GM19099 (cell line): ENCODE data around the gene PROZ.

Experiments used
- POLR2A ChIP-seq: IDR thresholded peaks from 3 replicates; pipeline ENCODE4 v1.6.1; 2011; ENCODE audit warnings: low read depth; ENCODE audit not compliant: insufficient read length; ENCODE audit errors: extremely low read depth

The PROZ gene

GRCh38 chr13:113157206-113157928 lies 1.1 kb upstream of the PROZ start:
- TF ChIP-seq POLR2A, result no peak

GRCh38 chr13:113158946-113159345 lies 498 bp downstream of the PROZ start:
- TF ChIP-seq POLR2A, result no peak

DNA sequence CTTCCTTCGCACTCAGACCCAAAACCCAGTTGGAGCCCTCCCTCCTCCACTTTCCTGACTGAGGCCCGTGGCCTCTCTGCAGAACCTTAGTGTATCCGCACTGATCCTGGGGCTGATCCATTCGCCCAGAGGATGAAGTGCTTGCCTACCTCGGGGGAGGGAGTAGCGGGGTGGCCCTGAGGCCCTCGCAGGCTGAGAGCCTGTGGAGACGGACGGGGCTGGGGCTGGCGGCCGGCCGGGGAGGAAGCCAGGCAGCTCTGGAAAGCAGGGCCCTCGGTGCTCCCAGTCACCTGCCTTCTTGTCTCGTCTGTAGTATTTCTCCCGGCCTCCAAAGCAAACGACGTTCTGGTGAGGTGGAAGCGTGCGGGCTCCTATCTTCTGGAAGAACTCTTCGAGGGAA lies 1.3 kb downstream of the PROZ start:
- no peak for TF ChIP-seq POLR2A

DNA sequence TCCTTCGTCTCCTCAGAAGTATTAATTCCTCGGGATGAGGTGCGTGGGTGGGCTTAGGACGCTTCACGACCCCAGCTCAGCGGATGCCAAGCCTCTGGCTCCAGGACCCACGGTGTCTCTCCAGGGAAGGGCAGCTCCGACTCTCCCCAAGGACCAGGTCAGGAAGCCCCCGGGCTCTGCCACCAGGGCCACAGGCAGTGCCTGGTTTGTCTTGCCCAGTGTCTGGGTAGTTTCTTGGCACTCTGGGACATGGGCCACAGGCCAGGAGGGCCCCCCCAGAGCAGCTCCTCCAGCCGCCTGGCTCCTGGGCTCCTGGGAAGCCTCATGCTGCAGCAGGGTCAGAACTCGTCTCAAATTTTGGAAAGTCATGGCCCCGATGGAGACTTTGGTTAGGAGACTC lies 2.5 kb downstream of the PROZ start:
- TF ChIP-seq POLR2A, result no peak

GRCh38 chr13:113161433-113161832 lies 3.0 kb downstream of the PROZ start:
- no peak for TF ChIP-seq POLR2A

DNA sequence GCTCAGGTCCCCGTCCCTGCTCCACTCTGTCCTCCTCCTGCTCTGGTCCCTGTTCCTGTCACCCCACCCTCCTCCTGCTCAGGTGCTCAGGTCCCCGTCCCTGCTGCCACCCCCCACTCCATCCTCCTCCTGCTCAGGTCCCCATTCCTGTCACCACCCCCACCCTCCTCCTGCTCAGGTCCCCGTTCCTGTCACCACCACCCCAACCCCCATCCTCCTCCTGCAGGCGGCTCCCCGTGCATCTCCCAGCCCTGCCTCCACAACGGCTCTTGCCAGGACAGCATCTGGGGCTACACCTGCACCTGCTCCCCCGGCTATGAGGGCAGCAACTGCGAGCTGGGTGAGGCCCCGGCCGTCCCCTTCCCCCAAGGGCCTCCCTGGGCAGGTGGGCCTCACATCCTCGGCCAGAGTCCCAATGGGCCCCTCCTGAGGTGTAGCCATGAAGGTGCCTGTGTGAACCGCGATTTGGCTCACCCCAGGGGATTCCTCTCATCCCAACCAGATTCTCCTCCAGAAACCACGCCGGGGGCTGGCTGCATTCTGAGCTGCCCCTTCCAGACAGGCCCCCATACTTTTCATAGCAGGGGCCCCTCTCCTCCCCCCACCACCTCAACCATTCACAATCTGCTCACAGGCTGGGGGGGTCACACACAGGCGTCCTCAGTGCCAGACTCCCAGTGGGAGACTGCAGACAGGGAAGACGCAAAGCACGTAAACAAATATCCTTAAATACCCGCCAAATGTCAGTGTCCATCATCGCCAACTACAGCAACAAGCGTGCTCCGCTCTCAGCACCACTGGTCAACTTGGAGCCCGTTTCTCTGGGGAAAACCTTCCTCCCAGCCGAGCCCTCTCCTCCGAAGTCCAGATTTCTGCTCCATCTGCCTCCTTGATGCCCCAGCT lies 4.6 kb downstream of the PROZ start:
- no peak for TF ChIP-seq POLR2A

DNA sequence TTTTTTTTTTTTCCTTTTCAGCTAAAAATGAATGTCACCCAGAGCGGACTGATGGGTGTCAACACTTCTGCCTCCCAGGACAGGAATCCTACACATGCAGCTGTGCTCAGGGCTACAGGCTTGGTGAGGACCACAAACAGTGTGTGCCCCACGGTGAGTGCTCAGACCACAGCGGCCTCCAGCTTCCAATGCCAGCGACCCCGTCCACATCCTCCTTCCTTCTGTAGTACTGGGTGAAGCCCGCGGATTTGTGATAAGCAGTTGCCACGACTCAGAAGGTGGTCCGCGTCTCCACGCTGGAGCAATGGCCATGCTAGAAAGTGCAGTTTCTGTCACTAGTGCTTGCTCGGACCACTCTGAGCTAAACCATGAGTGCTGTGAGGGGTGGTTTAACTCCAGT lies 6.0 kb downstream of the PROZ start:
- TF ChIP-seq POLR2A, result no peak

- TF ChIP-seq POLR2A, result no peak
Measured at GRCh38 chr13:113166266-113166665, 7.8 kb downstream of the PROZ start.

GRCh38 chr13:113166681-113167080 lies 8.2 kb downstream of the PROZ start:
- TF ChIP-seq POLR2A, result no peak

DNA sequence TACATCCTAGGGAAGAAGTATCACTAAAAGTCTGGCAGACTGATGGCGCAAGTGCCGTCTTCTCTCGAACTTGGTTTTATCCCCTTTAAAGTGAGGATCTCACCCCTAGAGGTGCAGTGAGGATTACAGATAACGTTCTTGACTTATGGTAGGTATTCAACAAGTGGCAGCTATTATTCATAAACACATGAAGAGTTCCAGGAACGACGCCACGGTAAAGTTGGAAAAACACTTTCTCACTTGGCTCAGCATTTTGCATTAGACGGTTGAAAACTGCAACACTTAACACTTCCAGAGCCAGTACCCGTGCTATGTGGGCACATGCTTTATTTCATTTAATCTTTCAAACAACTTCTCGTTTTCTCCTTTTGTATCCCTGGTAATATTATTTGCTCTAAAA lies 8.7 kb downstream of the PROZ start:
- TF ChIP-seq POLR2A, result no peak

- TF ChIP-seq POLR2A, result no peak
Measured at GRCh38 chr13:113167575-113167974, 9.1 kb downstream of the PROZ start.

GRCh38 chr13:113168211-113168610 lies 9.8 kb downstream of the PROZ start:
- TF ChIP-seq POLR2A, result no peak

DNA sequence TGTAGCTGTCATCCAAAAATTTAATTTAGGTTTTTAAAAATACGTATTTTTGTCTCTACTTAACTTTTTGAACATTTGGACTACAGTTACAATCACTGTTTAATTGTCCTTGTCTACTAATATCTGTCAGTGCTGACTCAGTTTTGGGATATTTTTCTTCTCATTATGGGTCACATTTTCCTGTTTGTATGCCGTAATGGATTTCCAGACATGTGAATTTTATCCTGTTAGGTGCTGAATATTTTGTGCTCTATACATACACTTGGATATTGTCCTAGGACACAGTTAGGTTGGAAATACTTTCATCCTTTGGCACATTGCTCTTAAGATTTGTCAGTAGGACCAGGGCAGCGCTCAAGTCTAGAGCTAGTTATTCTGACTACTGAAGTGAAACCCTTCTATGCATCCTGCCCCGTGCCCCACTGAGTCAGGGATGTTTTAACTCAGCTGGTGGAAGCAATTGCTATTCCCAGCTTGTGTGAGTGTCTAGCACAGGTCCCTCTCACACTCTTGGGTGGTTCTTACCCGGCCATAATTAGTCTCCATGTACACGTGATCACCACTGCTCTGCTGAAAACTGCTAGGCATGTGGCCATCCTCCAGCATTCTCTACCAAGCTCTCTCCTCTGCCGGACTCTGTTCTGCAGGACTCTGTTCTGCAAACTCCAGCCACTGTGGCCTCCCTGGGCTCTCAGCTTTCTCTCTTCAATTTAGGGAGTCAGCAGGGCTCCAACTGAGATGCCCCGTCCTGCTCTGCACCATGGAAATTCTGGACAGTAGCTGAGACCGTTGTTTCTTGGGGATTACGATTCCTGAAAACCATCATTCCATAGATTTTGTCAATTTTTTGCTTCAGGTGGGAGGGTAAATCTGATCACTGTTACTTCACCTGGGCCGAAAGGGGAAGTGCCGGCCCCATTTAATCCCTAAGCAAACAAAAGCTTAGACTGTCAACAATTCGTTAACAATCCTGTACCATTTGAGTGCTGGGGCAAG lies 11.1 kb downstream of the PROZ start:
- no peak for TF ChIP-seq POLR2A

DNA sequence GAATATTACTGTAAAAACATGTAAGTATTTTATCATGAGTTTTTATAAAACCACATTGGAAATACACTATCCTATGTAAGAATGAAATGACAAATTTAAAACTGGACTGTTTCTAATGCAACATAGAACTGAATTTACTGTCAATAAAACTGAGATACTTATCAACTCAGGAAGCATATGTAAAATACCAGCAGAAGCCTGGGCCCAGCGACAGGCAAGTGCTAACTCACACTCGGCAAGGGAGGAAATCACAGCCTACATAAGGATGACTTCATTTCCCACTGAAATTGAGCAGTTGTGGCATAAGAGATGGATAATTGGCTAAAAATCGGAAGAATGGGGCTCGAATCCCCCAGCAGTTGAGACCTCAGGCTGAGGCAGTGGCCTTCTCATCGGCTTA lies 12.1 kb downstream of the PROZ start:
- TF ChIP-seq POLR2A, result no peak
